ENCODE results near the gene TMEM229B.

GRCh38 chr14:67505254-67505653 lies 16.7 kb upstream of the TMEM229B start:
- no peak for TF ChIP-seq POLR2A (IDR thresholded peaks at IDR 0.05; ENCODE audit: low read depth, low read length)
- TF ChIP-seq CTCF (conservative IDR thresholded peaks at IDR 0.05; ENCODE audit: low read depth, low read length): no peak
- no peak for TF ChIP-seq MAZ (IDR thresholded peaks at IDR 0.05; ENCODE audit: borderline replicate concordance, low read depth, low read length)
- no peak for TF ChIP-seq CEBPB (IDR thresholded peaks at IDR 0.05; ENCODE audit: low read depth, low read length)
- no peak for TF ChIP-seq BHLHE40 (IDR thresholded peaks at IDR 0.05; ENCODE audit: low read depth, low read length)
- TF ChIP-seq CHD1 (IDR thresholded peaks at IDR 0.05; ENCODE audit: low read depth, low read length): no peak
- TF ChIP-seq RCOR1 (IDR thresholded peaks at IDR 0.05; ENCODE audit: insufficient replicate concordance, low read length): no peak
- TF ChIP-seq USF2 (IDR thresholded peaks at IDR 0.05; ENCODE audit: low read depth, low read length): no peak
- TF ChIP-seq FOS (IDR thresholded peaks at IDR 0.05; ENCODE audit: low read depth, low read length): no peak
- TF ChIP-seq NFE2L2 (IDR thresholded peaks at IDR 0.05; ENCODE audit: low read depth, low read length): no peak
- TF ChIP-seq MAFK (IDR thresholded peaks at IDR 0.05; ENCODE audit: low read depth, low read length): no peak
